HG03280 (cell line): ENCODE data around the gene ATXN7L1.

Source experiments
- ATAC-seq: cut with Tn5 transposase; IDR thresholded peaks from one replicate; pipeline ENCODE4 v1.9.1; 2021; ENCODE audit warnings: mild to moderate bottlenecking, moderate library complexity; ENCODE audit not compliant: unreplicated experiment

The ATXN7L1 gene

GRCh38 chr7:105782391-105783042, 93.9 kb downstream of the ATXN7L1 start:
- no peak for ATAC-seq

DNA sequence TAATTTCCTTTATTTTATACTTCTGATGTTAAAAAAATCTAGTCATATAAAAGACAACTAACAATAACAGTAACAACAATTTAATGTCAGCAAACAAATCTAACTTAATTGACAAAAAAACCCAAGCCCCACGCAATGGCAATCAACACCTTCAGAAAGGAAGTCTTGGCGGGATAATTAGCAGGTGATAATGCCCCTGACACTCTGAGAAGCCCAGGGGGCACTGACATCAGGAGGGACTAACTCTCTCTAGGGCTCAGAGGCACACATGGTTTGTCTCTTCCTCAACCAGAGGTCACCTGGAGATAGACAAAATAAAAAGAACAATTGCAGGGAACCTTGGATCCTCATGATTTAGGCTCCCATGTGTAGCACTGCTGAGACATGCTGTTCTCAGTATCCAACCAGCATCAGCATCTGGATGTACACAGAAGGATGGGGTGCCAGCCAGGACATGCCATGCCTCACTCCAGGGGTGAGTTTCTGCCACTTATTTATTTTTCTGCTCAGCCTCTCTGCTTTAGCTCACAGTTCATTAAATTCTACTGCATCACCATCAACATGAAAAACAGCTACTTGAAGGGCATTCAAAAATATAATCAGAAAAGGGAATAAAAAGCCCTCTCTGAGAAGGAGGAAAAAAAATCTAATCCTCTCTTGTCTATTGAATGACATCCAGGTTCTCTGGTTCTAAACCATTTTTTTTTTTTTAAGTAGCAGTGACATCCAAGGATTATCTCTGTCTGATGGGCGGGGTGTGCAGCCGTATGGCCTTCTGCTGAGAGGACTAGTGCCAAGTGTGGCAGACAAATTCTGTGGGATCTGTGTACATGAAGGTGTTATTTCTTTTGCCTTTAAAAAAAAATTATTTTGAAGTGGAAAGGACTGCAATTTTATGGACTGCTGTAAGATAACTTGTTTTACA, 96.3 kb downstream of the ATXN7L1 start:
- ATAC-seq = no peak

GRCh38 chr7:105778956-105779355, 97.4 kb downstream of the ATXN7L1 start:
- no peak for ATAC-seq

- ATAC-seq = no peak
Observed at GRCh38 chr7:105776986-105777910, 99.2 kb downstream of the ATXN7L1 start.

DNA sequence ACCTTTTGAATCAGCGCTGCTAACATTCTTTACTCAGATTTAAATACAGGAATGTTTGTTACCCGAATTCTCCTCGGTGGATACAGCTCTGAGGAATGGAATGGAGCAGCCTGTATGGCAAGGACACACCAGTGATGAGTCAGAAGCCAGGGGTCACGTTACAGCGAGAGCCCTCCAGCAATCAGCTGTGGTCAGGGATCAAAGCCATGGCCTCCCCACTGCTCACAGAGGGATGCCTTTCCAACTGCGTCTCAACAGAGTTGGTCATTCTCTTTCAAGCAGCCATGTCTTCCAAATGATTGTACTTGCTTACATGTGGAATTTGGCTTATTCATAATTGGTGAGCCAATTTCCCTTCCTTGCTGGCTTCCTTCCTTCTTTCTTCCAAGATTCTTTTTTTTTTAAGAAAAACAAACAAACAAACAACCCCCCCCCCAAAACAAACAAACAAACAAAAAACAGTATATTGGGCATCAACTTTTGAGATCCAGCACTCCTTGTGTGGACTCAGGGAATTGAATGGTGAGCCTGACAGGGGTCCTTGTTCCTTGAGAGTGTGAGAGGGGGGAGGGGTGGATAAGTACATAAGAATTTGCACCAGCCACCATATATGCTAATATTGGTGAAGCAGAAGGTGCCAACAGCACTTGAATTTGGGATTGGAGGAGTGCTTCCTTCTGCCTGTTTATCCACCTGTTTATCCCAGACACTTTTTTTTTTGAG, 100.2 kb downstream of the ATXN7L1 start:
- no peak for ATAC-seq

GRCh38 chr7:105775580-105775979, 100.8 kb downstream of the ATXN7L1 start:
- ATAC-seq = no peak

DNA sequence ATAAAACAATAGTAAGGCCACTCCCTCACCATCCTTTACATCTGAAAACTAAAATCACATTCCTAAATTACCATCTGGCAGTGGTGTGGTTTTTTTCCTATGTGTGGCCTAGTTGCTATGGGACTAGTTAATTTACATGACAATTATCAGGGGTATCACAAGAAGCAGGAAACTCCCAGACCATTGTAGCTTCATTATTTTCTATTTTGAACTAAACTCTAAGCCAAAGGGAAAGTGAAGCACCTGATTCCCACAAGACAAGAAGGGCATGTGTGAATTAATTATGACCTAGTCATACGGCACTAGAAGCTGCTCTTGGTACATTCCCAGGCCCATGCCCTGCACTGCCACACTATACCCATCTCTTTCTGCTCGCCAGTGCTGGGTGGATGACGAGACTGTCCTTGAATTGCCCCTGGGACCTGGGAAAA, 103.4 kb downstream of the ATXN7L1 start:
- no peak for ATAC-seq

DNA sequence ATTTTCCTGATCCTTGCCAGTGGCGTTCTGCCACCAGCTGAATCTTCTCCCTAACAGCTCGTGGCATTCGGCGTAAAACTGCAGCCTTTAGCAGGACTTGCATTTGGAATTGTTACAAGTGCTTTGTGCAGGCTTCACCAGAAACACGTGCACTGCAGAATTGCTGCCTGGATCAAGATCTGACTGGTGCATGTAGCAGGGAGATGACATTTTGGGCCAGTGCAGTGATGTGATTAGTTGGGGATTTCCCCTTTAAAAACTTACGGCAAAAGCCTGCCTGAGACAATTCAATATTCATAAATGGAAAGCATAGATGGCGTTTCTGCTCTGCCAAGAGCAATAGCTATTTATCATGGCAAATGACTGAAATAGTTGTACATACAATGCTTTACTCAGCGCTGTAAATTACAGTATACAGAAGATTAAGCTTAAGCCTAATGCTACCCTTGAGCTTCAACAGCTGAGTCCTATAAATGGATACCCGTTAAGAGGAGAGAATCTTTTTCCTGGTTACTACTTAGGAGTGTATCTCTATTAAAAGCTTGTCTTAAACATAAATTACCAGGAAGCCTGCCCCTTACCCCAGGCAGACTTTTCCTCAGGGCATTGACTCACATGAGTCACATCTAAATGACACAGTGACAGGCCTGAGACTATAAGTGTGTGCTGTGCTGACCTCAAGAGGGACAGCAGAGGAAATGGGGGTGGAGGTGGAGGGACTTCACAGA, 106.3 kb downstream of the ATXN7L1 start:
- no peak for ATAC-seq

- no peak for ATAC-seq
Observed at GRCh38 chr7:105768898-105769507, 107.4 kb downstream of the ATXN7L1 start.

DNA sequence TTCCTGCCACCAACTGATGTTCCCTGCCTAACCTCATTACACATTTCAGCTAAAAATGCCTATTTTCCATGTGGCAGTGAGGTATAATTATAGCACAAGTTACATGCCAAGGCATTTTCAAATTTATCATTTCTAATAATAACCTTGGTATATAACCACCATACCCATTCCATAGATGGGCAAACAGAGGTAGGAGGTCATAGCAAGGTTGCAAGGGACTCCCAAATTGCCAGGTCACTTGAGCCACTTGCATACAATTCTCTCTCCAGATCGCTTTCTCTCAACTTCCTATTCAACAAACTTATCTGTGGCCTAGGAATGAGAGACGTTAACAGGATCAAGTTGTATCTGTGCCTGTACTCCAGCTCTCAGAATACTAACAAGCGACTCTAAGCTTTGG, 108.3 kb downstream of the ATXN7L1 start:
- no peak for ATAC-seq

GRCh38 chr7:105766421-105767073, 109.9 kb downstream of the ATXN7L1 start:
- ATAC-seq = no peak

DNA sequence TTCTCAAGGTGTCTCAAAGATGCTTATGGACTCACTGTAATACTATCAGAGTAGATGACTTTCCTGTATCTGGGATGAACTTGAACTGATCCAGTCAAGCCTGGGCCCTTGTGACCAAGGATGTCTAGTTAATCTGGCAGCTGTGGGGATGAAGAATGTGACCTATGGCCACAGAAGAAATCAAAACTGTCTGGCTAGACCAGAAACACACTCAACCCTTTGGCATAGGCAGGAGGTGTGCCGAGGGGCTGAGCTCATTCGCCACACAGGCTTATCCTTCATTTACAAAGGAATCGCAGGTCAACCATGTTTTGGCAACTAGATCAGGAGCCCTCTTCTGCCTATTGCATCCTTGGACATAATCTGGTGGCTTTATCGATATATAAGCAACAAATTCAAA, 110.6 kb downstream of the ATXN7L1 start:
- no peak for ATAC-seq

GRCh38 chr7:105764506-105764905, 111.9 kb downstream of the ATXN7L1 start:
- no peak for ATAC-seq

GRCh38 chr7:105760551-105761447, 115.6 kb downstream of the ATXN7L1 start:
- no peak for ATAC-seq

DNA sequence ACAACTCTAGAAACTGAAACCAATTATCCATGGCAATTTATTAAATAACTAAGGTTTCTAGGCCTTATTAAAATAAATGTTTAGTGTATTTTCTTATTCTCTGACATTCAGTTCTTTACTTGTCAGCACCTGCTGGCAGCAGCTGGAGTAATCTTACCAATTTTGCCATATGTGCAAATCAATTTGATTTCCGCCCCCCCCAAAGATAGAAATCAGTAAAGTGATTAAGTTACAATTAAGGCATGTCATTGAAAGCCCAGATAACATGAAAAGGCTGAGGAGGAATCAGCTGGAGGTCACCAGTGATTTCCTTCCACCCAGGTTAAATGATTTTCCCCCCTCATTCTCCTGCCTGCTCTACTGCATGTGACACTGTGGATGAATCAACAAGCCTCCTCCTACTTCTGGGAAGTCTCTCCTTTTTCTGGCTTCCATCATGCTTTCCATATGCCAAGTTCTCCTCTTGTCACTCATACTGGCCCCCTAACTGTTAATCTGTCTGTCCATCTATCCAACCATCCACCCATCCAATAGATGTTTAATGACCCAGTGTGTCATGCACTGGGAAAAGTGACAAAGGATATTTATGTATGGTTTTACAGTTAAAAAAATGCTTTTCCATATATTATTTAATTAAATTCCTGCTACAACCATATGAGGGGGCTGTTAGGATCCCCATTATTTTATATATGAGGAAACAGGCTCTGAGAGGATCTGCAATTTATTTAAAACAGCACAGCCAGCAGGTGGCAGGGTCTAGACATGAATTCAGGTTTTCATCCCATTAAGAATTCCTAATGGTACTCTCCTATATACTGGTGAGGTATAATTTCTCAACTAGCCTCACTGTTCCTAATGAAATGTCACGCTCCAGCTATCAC, 116.5 kb downstream of the ATXN7L1 start:
- ATAC-seq = no peak

DNA sequence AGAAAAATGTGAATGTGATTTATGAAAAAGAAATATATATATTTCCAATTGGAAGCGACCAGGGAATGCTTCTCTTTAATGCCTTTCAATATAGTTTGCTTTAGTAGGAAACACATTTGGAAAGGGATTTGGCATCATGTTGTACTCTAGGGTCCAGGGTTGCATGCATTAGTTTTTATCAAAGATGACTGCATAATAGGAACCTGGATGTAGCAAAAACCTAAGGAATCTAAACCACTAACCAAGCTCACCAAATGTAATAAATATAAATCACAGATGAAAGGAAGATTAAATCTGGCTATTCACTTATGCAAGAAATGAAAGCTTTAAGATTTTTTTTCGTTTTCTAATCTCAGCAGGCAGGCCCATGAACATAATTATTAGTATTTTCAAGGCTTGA, 120.0 kb downstream of the ATXN7L1 start:
- no peak for ATAC-seq
